HG03469 (cell line): ENCODE measurements around the gene KDM7A.
"Not testable (repeated sequence)": the region's sequence is repeated elsewhere in the genome, so short reads cannot be mapped to it uniquely, and the experiment has no call there.

ENCODE experiments used
- ATAC-seq: cut with Tn5 transposase; IDR thresholded peaks from one replicate; pipeline ENCODE4 v1.9.1; 2021; ENCODE audit warnings: mild to moderate bottlenecking, moderate library complexity, moderate number of reproducible peaks; ENCODE audit not compliant: unreplicated experiment

KDM7A gene

GRCh38 chr7:140162081-140162480 is 14.7 kb downstream of the KDM7A start:
- ATAC-seq = not testable (repeated sequence)

- no peak for ATAC-seq
Measured at GRCh38 chr7:140161047-140161446, 15.7 kb downstream of the KDM7A start.

- ATAC-seq = no peak
Measured at GRCh38 chr7:140160308-140160707, 16.5 kb downstream of the KDM7A start.

- ATAC-seq = no peak
Measured at GRCh38 chr7:140159497-140159896, 17.3 kb downstream of the KDM7A start.

- ATAC-seq = no peak
Measured at GRCh38 chr7:140156460-140157080, 20.2 kb downstream of the KDM7A start.

GRCh38 chr7:140155428-140155827 is 21.4 kb downstream of the KDM7A start:
- ATAC-seq = no peak

- ATAC-seq = no peak
Measured at GRCh38 chr7:140153666-140154161, 23.1 kb downstream of the KDM7A start.

GRCh38 chr7:140146574-140146973 is 30.2 kb downstream of the KDM7A start:
- ATAC-seq = no peak

GRCh38 chr7:140145709-140146108 is 31.1 kb downstream of the KDM7A start:
- no peak for ATAC-seq

GRCh38 chr7:140144821-140145220 is 32.0 kb downstream of the KDM7A start:
- no peak for ATAC-seq

- no peak for ATAC-seq
Measured at GRCh38 chr7:140143997-140144396, 32.8 kb downstream of the KDM7A start.

- no peak for ATAC-seq
Measured at GRCh38 chr7:140142031-140142430, 34.8 kb downstream of the KDM7A start.

- no peak for ATAC-seq
Measured at GRCh38 chr7:140141256-140141655, 35.5 kb downstream of the KDM7A start.

- ATAC-seq = no peak
Measured at GRCh38 chr7:140137078-140137477, 39.7 kb downstream of the KDM7A start.

- no peak for ATAC-seq
Measured at GRCh38 chr7:140136073-140136472, 40.7 kb downstream of the KDM7A start.

GRCh38 chr7:140134039-140134438 is 42.7 kb downstream of the KDM7A start:
- no peak for ATAC-seq

GRCh38 chr7:140127360-140128127 is 49.2 kb downstream of the KDM7A start:
- no peak for ATAC-seq

GRCh38 chr7:140126435-140127034 is 50.2 kb downstream of the KDM7A start:
- no peak for ATAC-seq

GRCh38 chr7:140122965-140123364 is 53.8 kb downstream of the KDM7A start:
- no peak for ATAC-seq

GRCh38 chr7:140121326-140121725 is 55.5 kb downstream of the KDM7A start:
- no peak for ATAC-seq

GRCh38 chr7:140114817-140115216 is 62.0 kb downstream of the KDM7A start:
- ATAC-seq = not testable (repeated sequence)

- not testable (repeated sequence) for ATAC-seq
Measured at GRCh38 chr7:140108777-140109176, 68.0 kb downstream of the KDM7A start.
